ENCODE results near the gene CPNE5.

The CPNE5 gene

GRCh38 chr6:36734486-36735060 is 104.7 kb downstream of the CPNE5 start:
- ATAC-seq (ENCODE audit: low read depth) = no peak
- no peak for TF ChIP-seq CTCF (IDR thresholded peaks at IDR 0.05; ENCODE audit: poor library complexity, severe bottlenecking)
- Histone ChIP-seq H3K27me3 (ENCODE audit: insufficient read depth, poor library complexity, severe bottlenecking) (no peaks in the 10 kb centered on the region), H3K9me3 (ENCODE audit: severe bottlenecking) (no peaks in the 10 kb centered on the region), H3K4me3 (ENCODE audit: severe bottlenecking) (no peak overlapping the region), H3K36me3 (ENCODE audit: low read depth) (no peaks in the 10 kb centered on the region), H3K27ac (ENCODE audit: poor library complexity, severe bottlenecking) (no peak overlapping the region), H3K4me1 (ENCODE audit: insufficient read depth, poor library complexity, severe bottlenecking) (peaks cover 10% of the 10 kb centered on the region)
- no peak for DNase-seq (ENCODE audit: low spot score)

- no peak for DNase-seq (ENCODE audit: low spot score)
- no peak for TF ChIP-seq CTCF (IDR thresholded peaks at IDR 0.05; ENCODE audit: poor library complexity, severe bottlenecking)
- ATAC-seq (ENCODE audit: low read depth) = no peak
- Histone ChIP-seq H3K36me3 (ENCODE audit: low read depth) (no peaks in the 10 kb centered on the region), H3K27me3 (ENCODE audit: insufficient read depth, poor library complexity, severe bottlenecking) (no peaks in the 10 kb centered on the region), H3K9me3 (ENCODE audit: severe bottlenecking) (no peaks in the 10 kb centered on the region), H3K4me3 (ENCODE audit: severe bottlenecking) (no peak overlapping the region), H3K27ac (ENCODE audit: poor library complexity, severe bottlenecking) (no peak overlapping the region), H3K4me1 (ENCODE audit: insufficient read depth, poor library complexity, severe bottlenecking) (peaks cover 10% of the 10 kb centered on the region)
These were observed 105.9 kb downstream of the CPNE5 start for GRCh38 chr6:36733300-36733699.

- H3K27me3 ChIP-seq (ENCODE audit: insufficient read depth, poor library complexity, severe bottlenecking) = no peaks in the 10 kb centered on the region
- H3K36me3 ChIP-seq (ENCODE audit: low read depth) = no peaks in the 10 kb centered on the region
- ATAC-seq (ENCODE audit: low read depth) (no peak), DNase-seq (ENCODE audit: low spot score) (no peak)
- no peak overlapping the region for H3K27ac ChIP-seq (ENCODE audit: poor library complexity, severe bottlenecking)
- TF ChIP-seq CTCF (IDR thresholded peaks at IDR 0.05; ENCODE audit: poor library complexity, severe bottlenecking) = no peak
- H3K4me1 ChIP-seq (ENCODE audit: insufficient read depth, poor library complexity, severe bottlenecking) = peaks cover 10% of the 10 kb centered on the region
- H3K9me3 ChIP-seq (ENCODE audit: severe bottlenecking) = no peaks in the 10 kb centered on the region
- H3K4me3 ChIP-seq (ENCODE audit: severe bottlenecking) = no peak overlapping the region
These were observed 107.5 kb downstream of the CPNE5 start for GRCh38 chr6:36731622-36732310.

- Histone ChIP-seq H3K27ac (ENCODE audit: poor library complexity, severe bottlenecking) (no peak overlapping the region), H3K36me3 (ENCODE audit: low read depth) (no peaks in the 10 kb centered on the region), H3K4me1 (ENCODE audit: insufficient read depth, poor library complexity, severe bottlenecking) (peaks cover 5% of the 10 kb centered on the region), H3K27me3 (ENCODE audit: insufficient read depth, poor library complexity, severe bottlenecking) (no peaks in the 10 kb centered on the region), H3K4me3 (ENCODE audit: severe bottlenecking) (no peak overlapping the region), H3K9me3 (ENCODE audit: severe bottlenecking) (no peaks in the 10 kb centered on the region)
- ATAC-seq (ENCODE audit: low read depth) (no peak), DNase-seq (ENCODE audit: low spot score) (no peak)
- TF ChIP-seq CTCF (IDR thresholded peaks at IDR 0.05; ENCODE audit: poor library complexity, severe bottlenecking) = no peak
These were observed 108.5 kb downstream of the CPNE5 start for GRCh38 chr6:36730424-36731380.

Data from RWPE2 (cell line).